Aorta (tissue), 5 donors: ENCODE measurements around the gene OR2H1. TPM values are rescaled to one million over a fixed set of nuclear protein-coding genes. Genes with fewer than 3 reads are reported as not detected.

Source experiments
- ATAC-seq: fragments of 200-7000 bp; cut with Tn5 transposase; one replicate; pipeline ENCODE4 v1.9.1; 2022; ENCODE audit warnings: moderate library complexity; ENCODE audit not compliant: low FRiP score
- DNase-seq, 2 donors: peaks; one replicate each; pipeline ENCODE4 v3.0.0-alpha.2; 2020
- H3K27ac ChIP-seq, 2 donors: one replicate each; pipeline ENCODE4 v1.5.1; 2013; ENCODE audit warnings: low read length in 2 of 2, mild to moderate bottlenecking in 2 of 2, moderate library complexity in 2 of 2, control low read depth in 1 of 2, inconsistent platforms in 1 of 2, low read depth in 1 of 2
- H3K27me3 ChIP-seq, 2 donors: one replicate each; pipeline ENCODE4 v1.6.1; 2013; ENCODE audit warnings: control low read depth in 1 of 2, low read length in 1 of 2, mild to moderate bottlenecking in 1 of 2, moderate library complexity in 1 of 2; ENCODE audit not compliant: insufficient read depth in 2 of 2, control insufficient read depth in 1 of 2
- H3K36me3 ChIP-seq, 2 donors: one replicate each; pipeline ENCODE4 v1.6.1; 2013; ENCODE audit warnings: control low read depth in 1 of 2, low read length in 1 of 2, mild to moderate bottlenecking in 1 of 2; ENCODE audit not compliant: insufficient read depth in 2 of 2, control insufficient read depth in 1 of 2
- H3K4me1 ChIP-seq, 2 donors: one replicate each; pipeline ENCODE4 v1.6.1; 2013; ENCODE audit warnings: low read length in 2 of 2, control low read depth in 1 of 2, mild to moderate bottlenecking in 1 of 2, moderate library complexity in 1 of 2; ENCODE audit not compliant: insufficient read depth in 2 of 2, control insufficient read depth in 1 of 2
- H3K4me3 ChIP-seq, 2 donors: one replicate each; pipeline ENCODE4 v1.5.1; 2013; ENCODE audit warnings: low read length in 2 of 2, control low read depth in 1 of 2, mild to moderate bottlenecking in 1 of 2
- H3K9me3 ChIP-seq: one replicate; pipeline ENCODE4 v1.6.1; 2013; ENCODE audit warnings: mild to moderate bottlenecking, low read length; ENCODE audit not compliant: control insufficient read depth
- WGBS, 2 donors: extraction: QIAGEN DNeasy Blood & Tissue Kit; methylation state at CpG; one replicate each; pipeline ENCODE4 v1.1.7; 2013; 5-methylcytosine and 5-hydroxymethylcytosine counted together
- intact Hi-C, 2 donors: fragments of 100-400 bp; cut with DNase I; formaldehyde crosslinking; loops; one replicate each; pipeline versions ENCODE4 v1.14.2 to v1.15.0; 2022
- polyA plus RNA-seq, 2 donors: library from polyadenylated mRNA; stranded (reverse); fragments of 200-250 nt; gene quantifications; one replicate each; pipeline ENCODE4 v1.2.3, GENCODE V29; 2013
- total RNA-seq, 2 donors: library from RNA; stranded (reverse); fragmentation: NEBNext Ultra II Directional; extraction: Animal tissue kit (Norgen Biotek cat#: 25700); gene quantifications; one replicate each; pipeline ENCODE4 v1.2.1, GENCODE V29; 2021
- donor health status: healthy with polysubstance abuse.
- donor health status: Bipolar disorder and iron deficiency.
- donor health status: DM: no; HTN: no; CAD: no.
- donor health status: DM: no; HTN: no; CAD: no.
- donor health status: DM: yes; HTN: yes; CAD: no.

OR2H1 gene
- total and polyA plus RNA-seq, 4 donors: not detected

DNA sequence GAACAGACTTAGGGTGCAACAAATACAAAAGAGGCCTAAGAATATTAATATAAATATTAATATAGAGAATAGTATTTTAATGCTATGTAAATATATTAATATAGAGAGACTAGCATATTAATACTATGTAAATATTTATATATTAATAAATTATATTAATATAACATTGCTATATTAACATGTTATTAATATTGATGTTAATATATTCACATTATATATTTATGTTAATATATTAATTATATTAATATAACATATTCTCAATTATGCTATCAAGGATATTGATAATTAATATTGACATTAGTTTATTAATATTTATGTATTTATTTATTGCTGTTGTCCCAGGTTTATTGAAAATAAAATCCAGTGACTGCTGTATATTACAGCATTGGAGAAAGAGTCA, 31.9 kb downstream of the OR2H1 start:
- intact Hi-C loops: no loop called here
- Histone ChIP-seq H3K4me3 (no peak overlapping the region), H3K36me3 (no peaks in the 10 kb centered on the region), H3K27me3 (no peaks in the 10 kb centered on the region), H3K27ac (no peak overlapping the region), H3K9me3 (peaks cover 5% of the 10 kb centered on the region), H3K4me1 (no peaks in the 10 kb centered on the region)
- no peak for ATAC-seq
- no peak for DNase-seq

DNA sequence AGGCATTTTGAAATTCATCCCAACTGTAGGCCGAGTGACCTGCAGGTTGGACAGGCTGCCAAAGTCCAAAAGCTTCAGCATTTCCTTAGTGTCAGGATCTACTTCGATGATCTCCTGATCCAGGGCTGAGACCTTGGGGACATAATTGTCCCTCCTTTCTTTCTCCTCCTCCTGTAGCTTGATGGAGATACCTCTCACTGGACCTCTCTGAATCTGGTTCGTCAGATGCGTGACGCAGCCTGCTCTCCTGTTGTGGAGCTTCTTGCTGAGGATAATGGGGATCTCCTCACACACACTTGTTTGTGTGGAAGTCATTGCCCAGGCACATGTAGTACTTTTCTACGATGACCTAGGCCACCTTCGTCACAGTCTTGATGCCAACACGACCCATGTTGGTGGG, 32.3 kb downstream of the OR2H1 start:
- Histone ChIP-seq H3K9me3 (peaks cover 5% of the 10 kb centered on the region), H3K27ac (no peak overlapping the region), H3K36me3 (no peaks in the 10 kb centered on the region), H3K27me3 (no peaks in the 10 kb centered on the region), H3K4me3 (no peak overlapping the region), H3K4me1 (no peaks in the 10 kb centered on the region)
- DNase-seq (no peak), ATAC-seq (no peak)
- 90 to 92% methylated on average over 8 of the region's 8 CpGs for WGBS, 2 donors
- intact Hi-C loops: no loop called here

DNA sequence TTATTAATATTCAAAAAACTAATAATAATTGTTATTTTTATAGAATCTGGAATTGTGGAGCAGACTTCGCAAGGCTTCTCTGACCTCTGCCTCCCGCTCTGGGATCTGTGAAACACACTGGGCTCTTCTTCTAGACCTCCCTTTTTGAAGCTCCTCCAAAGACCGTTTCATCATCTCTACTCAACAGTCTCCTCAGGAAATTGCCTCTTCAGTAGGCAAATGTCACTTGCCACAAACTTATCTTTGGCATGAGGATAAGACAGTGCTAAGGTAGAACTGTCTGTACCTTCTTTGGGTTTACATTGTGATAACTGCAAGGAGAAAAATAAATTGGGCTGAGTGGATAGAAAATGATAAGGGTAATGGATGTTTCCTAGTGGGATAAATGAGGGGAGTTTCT, 33.1 kb downstream of the OR2H1 start:
- Histone ChIP-seq H3K4me3 (no peak overlapping the region), H3K27ac (no peak overlapping the region), H3K27me3 (peaks cover 0 to 2% of the 10 kb centered on the region in 2 donors), H3K4me1 (no peaks in the 10 kb centered on the region), H3K36me3 (no peaks in the 10 kb centered on the region), H3K9me3 (peaks cover 5% of the 10 kb centered on the region)
- 86 to 90% methylated on average over 3 of the region's 3 CpGs for WGBS, 2 donors
- DNase-seq (no peak), ATAC-seq (no peak)
- intact Hi-C loops: no loop called here

DNA sequence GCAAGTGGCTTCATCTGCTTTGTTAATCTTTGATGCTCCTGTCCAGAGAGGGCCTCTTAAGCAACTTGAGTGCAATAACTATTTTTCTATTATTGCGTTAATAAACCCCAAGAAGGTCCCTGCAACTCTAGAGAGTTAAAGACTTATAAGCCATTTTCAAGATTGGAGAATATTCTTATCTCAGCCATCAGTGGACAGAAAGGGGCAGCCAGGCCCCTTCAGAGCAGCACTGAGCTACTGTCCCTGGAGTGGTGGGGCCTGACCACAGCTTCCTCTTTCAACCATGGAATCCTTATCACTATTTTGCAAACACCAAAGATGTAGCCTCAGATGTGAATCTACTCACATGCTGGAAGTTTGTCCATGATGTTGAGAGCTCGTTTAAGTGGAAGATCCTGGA, 33.6 kb downstream of the OR2H1 start:
- 75 to 79% methylated on average over 2 of the region's 2 CpGs for WGBS, 2 donors
- no peaks in the 10 kb centered on the region for H3K4me1 ChIP-seq
- H3K36me3 ChIP-seq: no peaks in the 10 kb centered on the region
- no peak overlapping the region for H3K27ac ChIP-seq
- intact Hi-C loops: no loop called here
- DNase-seq (no peak), ATAC-seq (no peak)
- peaks cover 5% of the 10 kb centered on the region for H3K9me3 ChIP-seq
- no peak overlapping the region for H3K4me3 ChIP-seq
- H3K27me3 ChIP-seq: peaks cover 0 to 2% of the 10 kb centered on the region in 2 donors

DNA sequence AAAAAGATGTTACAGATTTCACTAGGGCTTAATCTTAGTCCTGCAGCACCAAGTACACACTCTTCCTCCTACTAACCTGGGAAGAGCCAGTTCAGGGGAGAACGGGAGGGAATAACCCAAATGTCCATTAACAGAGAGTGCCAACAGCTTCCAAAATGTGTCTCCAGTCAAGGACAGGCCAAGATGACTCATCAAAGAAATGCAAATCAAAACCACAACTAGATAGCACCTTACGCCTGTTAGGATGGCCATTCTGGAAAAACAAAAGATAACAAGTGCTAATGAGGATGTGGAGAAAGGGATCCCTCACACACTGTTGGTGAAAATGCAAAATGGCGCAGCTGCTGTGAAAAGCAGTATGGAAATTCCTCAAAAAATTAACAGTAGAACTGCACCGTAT, 34.6 kb downstream of the OR2H1 start:
- ATAC-seq: no peak
- peaks cover 0 to 2% of the 10 kb centered on the region in 2 donors for H3K27me3 ChIP-seq

DNA sequence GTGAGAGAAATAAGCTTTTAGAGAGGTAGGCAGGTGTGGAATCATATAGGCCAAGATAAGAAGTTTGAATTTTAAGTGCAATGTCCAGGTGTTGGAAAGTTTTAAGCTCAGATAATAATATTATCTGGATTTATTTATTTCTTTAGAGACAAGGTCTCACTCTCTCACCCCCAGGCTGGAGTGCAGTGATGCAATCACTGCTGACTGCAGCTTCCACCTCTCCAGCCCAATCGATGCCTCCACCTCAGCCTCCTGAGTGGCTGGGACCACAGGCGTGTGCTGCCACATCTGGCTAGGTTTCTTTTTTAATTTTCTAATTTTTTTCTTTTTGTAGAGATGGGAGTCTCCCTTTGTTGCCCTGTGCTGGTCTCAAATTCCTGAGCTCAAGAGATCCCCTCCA, 36.3 kb downstream of the OR2H1 start:
- Histone ChIP-seq H3K4me3 (no peak overlapping the region), H3K4me1 (no peaks in the 10 kb centered on the region), H3K27ac (no peak overlapping the region), H3K9me3 (peaks cover 5% of the 10 kb centered on the region), H3K27me3 (peaks cover 0 to 2% of the 10 kb centered on the region in 2 donors), H3K36me3 (no peaks in the 10 kb centered on the region)
- WGBS, 2 donors: 71% methylated on average over 2 of the region's 2 CpGs
- intact Hi-C loops: no loop called here
- ATAC-seq (no peak), DNase-seq (no peak)

More for the DNA sequence above, 34.6 kb downstream of the OR2H1 start:
- intact Hi-C loops: no loop called here
- peaks cover 5% of the 10 kb centered on the region for H3K9me3 ChIP-seq
- H3K4me1 ChIP-seq: no peaks in the 10 kb centered on the region
- DNase-seq: no peak
- WGBS, 2 donors: 82 to 86% methylated on average over 4 of the region's 4 CpGs
- no peaks in the 10 kb centered on the region for H3K36me3 ChIP-seq
- H3K27ac ChIP-seq: no peak overlapping the region
- H3K4me3 ChIP-seq: no peak overlapping the region

DNA sequence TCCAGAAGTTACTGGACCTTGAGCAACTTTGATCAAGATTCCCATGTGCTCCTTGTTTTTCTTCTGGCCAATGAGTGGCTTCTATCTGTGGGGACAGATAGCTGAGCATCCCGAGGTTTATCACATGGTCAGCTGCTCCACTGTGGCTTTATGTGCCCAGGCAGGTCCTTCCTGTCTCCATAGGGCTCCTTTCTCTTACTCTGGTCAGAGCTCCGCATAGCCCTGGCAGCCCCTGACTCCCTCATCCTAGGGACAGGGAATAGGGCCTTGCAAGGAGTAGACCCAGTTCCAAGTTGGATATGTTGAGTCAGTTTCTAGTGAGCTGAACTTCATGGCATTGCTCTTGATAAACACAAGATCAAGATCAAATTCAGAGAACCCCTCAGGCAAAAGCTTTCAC, 37.2 kb downstream of the OR2H1 start:
- Histone ChIP-seq H3K4me3 (no peak overlapping the region), H3K27me3 (peaks cover 0 to 2% of the 10 kb centered on the region in 2 donors), H3K4me1 (no peaks in the 10 kb centered on the region), H3K9me3 (peaks cover 5% of the 10 kb centered on the region), H3K27ac (no peak overlapping the region), H3K36me3 (no peaks in the 10 kb centered on the region)
- DNase-seq (no peak), ATAC-seq (no peak)
- intact Hi-C loops: no loop called here
- WGBS, 2 donors: 60 to 77% methylated on average over 2 of the region's 2 CpGs

DNA sequence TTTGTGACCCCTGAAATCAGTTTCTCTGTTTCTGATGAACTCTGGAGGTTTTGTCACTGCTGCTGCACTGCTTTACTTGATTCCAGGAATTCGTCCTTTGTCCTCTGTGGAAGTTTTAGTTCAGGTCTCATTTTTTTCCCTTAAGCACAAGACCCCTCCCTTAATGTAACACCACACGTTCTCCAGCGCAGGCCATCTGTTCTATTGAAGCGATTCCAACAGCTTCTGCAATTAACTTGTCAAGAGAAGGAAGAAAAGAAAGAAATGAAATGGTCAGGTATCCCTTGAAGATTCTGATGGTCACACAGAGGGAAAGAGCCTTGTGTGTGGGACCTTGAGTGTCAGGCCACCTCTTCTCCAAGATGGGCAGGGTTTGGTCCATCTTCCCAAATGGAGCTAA, 38.6 kb downstream of the OR2H1 start:
- no peak for DNase-seq
- Histone ChIP-seq H3K4me3 (no peak overlapping the region), H3K27me3 (peaks cover 0 to 2% of the 10 kb centered on the region in 2 donors), H3K27ac (no peak overlapping the region), H3K36me3 (no peaks in the 10 kb centered on the region), H3K9me3 (peaks cover 2% of the 10 kb centered on the region), H3K4me1 (no peaks in the 10 kb centered on the region)
- intact Hi-C loops: no loop called here
- no peak for ATAC-seq
- WGBS, 2 donors: 60 to 64% methylated on average over 4 of the region's 4 CpGs

DNA sequence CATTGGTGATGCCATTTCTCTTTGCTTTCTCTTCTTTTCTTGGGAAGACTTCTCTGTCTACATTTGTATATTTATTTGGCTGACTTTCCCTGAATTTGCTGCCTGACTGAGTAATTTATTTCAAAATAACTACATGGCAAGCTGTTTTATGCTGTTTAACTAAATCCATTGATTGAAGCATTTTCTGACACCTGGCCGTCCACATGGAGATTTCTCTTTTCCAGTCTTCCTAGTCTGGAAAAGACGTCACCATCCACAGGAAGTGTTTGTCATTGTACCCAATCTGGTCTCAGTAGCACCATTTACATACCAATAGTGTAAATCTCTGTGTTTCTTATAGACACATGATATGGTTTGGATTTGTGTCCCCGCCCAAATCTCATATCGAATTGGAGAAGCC, 40.0 kb downstream of the OR2H1 start:
- no peaks in the 10 kb centered on the region for H3K36me3 ChIP-seq
- H3K27ac ChIP-seq: no peak overlapping the region
- H3K4me3 ChIP-seq: no peak overlapping the region
- ATAC-seq: no peak
- WGBS, 2 donors: 76 to 80% methylated on average over 4 of the region's 4 CpGs
- H3K4me1 ChIP-seq: no peaks in the 10 kb centered on the region
- H3K27me3 ChIP-seq: peaks cover 0 to 2% of the 10 kb centered on the region in 2 donors
- no peaks in the 10 kb centered on the region for H3K9me3 ChIP-seq
- no peak for DNase-seq
- intact Hi-C loops: no loop called here
